HL-60 (cell line): ENCODE measurements around the gene OGA.

Source experiments
- DNase-seq, 2 experiments: peaks; one replicate each; pipeline ENCODE4 v3.0.0-alpha.2; 2010 to 2020; ENCODE audit warnings: low read depth in 1 of 2, low spot score in 1 of 2
- H3K27ac ChIP-seq: fragments of 250-450 bp; sonication (Bioruptor Pico); replicated peaks from 2 replicates; pipeline ENCODE4 v1.5.1; 2020; ENCODE audit warnings: mild to moderate bottlenecking, moderate library complexity
- H3K27me3 ChIP-seq: fragments of 250-450 bp; sonication (Bioruptor Pico); 2 replicates; pipeline ENCODE4 v1.5.1; 2021; ENCODE audit warnings: mild to moderate bottlenecking, moderate library complexity; ENCODE audit not compliant: insufficient read depth, poor library complexity, severe bottlenecking
- H3K4me3 ChIP-seq: replicated peaks from 2 replicates; pipeline ENCODE4 v1.5.1; 2011; ENCODE audit warnings: mild to moderate bottlenecking, control low read depth, low read length; ENCODE audit not compliant: insufficient read depth
- GABPA ChIP-seq: IDR thresholded peaks from 2 replicates; pipeline ENCODE4 v1.6.1; 2012; ENCODE audit warnings: low read depth
- POLR2AphosphoS5 ChIP-seq: IDR thresholded peaks from 2 replicates; pipeline ENCODE4 v1.6.1; 2012; ENCODE audit warnings: low read depth
- SPI1 ChIP-seq: IDR thresholded peaks from 2 replicates; pipeline ENCODE4 v1.6.1; 2012; ENCODE audit warnings: low read depth, mild to moderate bottlenecking, borderline replicate concordance
- TF ChIP-seq, protein P1 (sequence below): IDR thresholded peaks from 2 replicates; pipeline ENCODE4 v1.6.1; 2012; ENCODE audit warnings: low read depth; ENCODE audit not compliant: insufficient replicate concordance
- TF ChIP-seq, protein P2 (sequence below): IDR thresholded peaks from one replicate; pipeline ENCODE4 v1.5.1; 2011; ENCODE audit warnings: low read length, control low read depth, inconsistent platforms; ENCODE audit not compliant: insufficient read depth

OGA gene

DNA sequence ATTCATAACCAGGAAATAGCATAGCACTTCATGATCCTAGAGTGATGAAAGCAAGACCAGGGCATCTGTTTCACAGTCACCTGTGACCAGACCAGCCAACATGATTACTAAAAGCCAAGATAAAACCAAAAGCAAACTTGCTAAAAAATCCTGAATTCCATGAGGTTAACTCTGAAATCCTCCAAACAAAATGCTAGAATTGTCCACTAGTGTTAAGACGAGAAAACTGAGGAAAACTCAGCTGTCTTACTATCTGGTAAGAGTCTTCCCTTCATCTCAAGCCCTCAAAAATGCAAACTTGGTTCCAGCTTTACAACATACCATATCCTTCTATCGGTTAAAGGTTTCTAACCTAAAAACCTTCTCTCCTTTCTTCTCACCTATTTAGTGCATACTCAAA, 33.7 kb downstream of the OGA start:
- no peak overlapping the region for H3K4me3 ChIP-seq
- no peak for TF ChIP-seq SPI1
- TF ChIP-seq GABPA = no peak
- TF ChIP-seq, protein P1, sequence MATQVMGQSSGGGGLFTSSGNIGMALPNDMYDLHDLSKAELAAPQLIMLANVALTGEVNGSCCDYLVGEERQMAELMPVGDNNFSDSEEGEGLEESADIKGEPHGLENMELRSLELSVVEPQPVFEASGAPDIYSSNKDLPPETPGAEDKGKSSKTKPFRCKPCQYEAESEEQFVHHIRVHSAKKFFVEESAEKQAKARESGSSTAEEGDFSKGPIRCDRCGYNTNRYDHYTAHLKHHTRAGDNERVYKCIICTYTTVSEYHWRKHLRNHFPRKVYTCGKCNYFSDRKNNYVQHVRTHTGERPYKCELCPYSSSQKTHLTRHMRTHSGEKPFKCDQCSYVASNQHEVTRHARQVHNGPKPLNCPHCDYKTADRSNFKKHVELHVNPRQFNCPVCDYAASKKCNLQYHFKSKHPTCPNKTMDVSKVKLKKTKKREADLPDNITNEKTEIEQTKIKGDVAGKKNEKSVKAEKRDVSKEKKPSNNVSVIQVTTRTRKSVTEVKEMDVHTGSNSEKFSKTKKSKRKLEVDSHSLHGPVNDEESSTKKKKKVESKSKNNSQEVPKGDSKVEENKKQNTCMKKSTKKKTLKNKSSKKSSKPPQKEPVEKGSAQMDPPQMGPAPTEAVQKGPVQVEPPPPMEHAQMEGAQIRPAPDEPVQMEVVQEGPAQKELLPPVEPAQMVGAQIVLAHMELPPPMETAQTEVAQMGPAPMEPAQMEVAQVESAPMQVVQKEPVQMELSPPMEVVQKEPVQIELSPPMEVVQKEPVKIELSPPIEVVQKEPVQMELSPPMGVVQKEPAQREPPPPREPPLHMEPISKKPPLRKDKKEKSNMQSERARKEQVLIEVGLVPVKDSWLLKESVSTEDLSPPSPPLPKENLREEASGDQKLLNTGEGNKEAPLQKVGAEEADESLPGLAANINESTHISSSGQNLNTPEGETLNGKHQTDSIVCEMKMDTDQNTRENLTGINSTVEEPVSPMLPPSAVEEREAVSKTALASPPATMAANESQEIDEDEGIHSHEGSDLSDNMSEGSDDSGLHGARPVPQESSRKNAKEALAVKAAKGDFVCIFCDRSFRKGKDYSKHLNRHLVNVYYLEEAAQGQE = no peak
- TF ChIP-seq, protein P2, sequence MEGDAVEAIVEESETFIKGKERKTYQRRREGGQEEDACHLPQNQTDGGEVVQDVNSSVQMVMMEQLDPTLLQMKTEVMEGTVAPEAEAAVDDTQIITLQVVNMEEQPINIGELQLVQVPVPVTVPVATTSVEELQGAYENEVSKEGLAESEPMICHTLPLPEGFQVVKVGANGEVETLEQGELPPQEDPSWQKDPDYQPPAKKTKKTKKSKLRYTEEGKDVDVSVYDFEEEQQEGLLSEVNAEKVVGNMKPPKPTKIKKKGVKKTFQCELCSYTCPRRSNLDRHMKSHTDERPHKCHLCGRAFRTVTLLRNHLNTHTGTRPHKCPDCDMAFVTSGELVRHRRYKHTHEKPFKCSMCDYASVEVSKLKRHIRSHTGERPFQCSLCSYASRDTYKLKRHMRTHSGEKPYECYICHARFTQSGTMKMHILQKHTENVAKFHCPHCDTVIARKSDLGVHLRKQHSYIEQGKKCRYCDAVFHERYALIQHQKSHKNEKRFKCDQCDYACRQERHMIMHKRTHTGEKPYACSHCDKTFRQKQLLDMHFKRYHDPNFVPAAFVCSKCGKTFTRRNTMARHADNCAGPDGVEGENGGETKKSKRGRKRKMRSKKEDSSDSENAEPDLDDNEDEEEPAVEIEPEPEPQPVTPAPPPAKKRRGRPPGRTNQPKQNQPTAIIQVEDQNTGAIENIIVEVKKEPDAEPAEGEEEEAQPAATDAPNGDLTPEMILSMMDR = no peak
- no peak for TF ChIP-seq POLR2AphosphoS5
- H3K27ac ChIP-seq = no peak overlapping the region
- DNase-seq = no peak
- H3K27me3 ChIP-seq = no peaks in the 10 kb centered on the region

GRCh38 chr10:101783736-101784118, 34.5 kb downstream of the OGA start:
- TF ChIP-seq POLR2AphosphoS5 (no peak), SPI1 (no peak), GABPA (no peak)
- TF ChIP-seq, protein P2 = no peak
- TF ChIP-seq, protein P1 = no peak

GRCh38 chr10:101782811-101783735, 35.2 kb downstream of the OGA start, which contains the start of gene NPM3:
TSS of gene NPM3 (minus strand) at chr10:101783446. CDS start at chr10:101783390, 56 bp downstream.
- H3K27me3 ChIP-seq = no peaks in the 10 kb centered on the region
- peak within 1 kb of the TSS; percentile 95 for H3K4me3 ChIP-seq
- TF ChIP-seq, protein P1 = peak; percentile 53
- no peak for TF ChIP-seq SPI1
- peak; percentile 78 for TF ChIP-seq POLR2AphosphoS5
- peak within 1 kb of the TSS; percentile 69 for H3K27ac ChIP-seq
- DNase-seq = peak; percentile 55 to 88

More at GRCh38 chr10:101783736-101784118, 34.5 kb downstream of the OGA start:
- peak overlapping the region; percentile 69 for H3K27ac ChIP-seq
- DNase-seq = no peak
- H3K4me3 ChIP-seq = peak overlapping the region; percentile 95
- no peaks in the 10 kb centered on the region for H3K27me3 ChIP-seq
